ENCODE data around the gene TPCN2. TPM values are rescaled to one million over a fixed set of nuclear protein-coding genes. Genes with fewer than 3 reads are reported as not detected.

The TPCN2 gene
- total and polyA plus RNA-seq, 9 of the 15 experiments (the other 6 are each of a cell fraction or from before 2014, with no cell fraction given), result 0.66 to 10.2 (median 4.6) TPM

DNA sequence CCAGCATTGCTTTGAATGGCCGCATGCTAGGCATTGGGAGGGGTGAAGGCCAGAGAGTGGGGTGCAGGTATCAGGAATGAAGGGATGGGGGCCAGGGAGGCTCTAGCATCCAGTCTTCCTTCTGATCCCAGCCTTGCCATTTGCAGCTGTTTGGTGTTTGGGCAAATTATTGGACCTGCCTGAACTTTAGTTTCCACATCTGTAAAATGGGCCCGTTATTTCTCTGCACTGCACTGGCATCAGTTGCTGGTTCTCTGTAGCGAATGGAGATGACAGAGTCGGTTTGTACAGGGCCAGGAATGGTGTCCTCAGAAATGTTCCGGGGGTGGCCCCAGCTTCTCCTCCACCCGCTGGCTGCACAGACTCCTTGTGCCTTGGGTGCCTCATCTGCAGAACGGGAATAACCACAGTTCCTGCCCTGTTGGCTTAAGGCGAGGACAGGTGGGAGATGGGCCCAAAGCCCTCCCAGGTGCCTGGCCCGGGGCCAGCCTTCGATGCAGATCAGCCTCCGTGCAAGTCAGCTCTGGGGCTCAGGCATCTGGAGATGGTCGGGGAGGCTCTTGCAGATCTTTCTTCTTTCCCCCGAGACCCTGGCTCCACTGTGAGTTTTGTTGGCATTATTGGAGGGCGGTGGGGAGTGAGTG, 55.6 kb downstream of the TPCN2 start:
- ATAC-seq (no peak), DNase-seq (ENCODE audit: extremely low read depth in 1 of 4, low spot score in 3 of 4) (no peak), FAIRE-seq (no peak)
- no peak overlapping the region for H3K4me3 ChIP-seq
- peaks cover 9% of the 10 kb centered on the region for H4K20me1 ChIP-seq (replicated peaks; ENCODE audit: control insufficient read depth, insufficient read depth, low read length)
- peaks cover 6 to 94% of the 10 kb centered on the region in 2 experiments; a peak in 4 of 5 replicates for H3K27me3 ChIP-seq (ENCODE audit: control insufficient read depth in 2 of 2, insufficient read depth in 2 of 2, low read length in 2 of 2)
- WGBS (ENCODE audit: insufficient coverage, low coverage, missing lambda C conversion rate), result 1% methylated on average over 14 of the region's 14 CpGs
- intact Hi-C loops (cut with micrococcal nuclease) (loop anchor here (5.0 kb wide), 1 partner anchor 568 kb away; no protein-coding TSS in a partner anchor), in situ Hi-C loops (cut with MboI) (no loop called here)
- no TSS peak for BruUV-seq (replicated peaks)
- no peaks in the 10 kb centered on the region for H3K9me1 ChIP-seq (ENCODE audit: control insufficient read depth, insufficient read depth, low read length)
- no peak for TF ChIP-seq TAF9B (IDR thresholded peaks at IDR 0.05; ENCODE audit: partially characterized antibody)
- 0 out of 2 replicates have a peak, but pooled peaks have one; percentile 32 for TF ChIP-seq BCOR (IDR thresholded peaks at IDR 0.05)
- TF ChIP-seq RBM25 (IDR thresholded peaks at IDR 0.05; ENCODE audit: low read depth, low read length, severe bottlenecking), result peak; percentile 73
- 0 out of 4 replicates have a peak, but pooled peaks of 1 of the 2 experiments have one; percentile 9 for TF ChIP-seq KDM1A (IDR thresholded peaks at IDR 0.05)
- TF ChIP-seq ZNF184 (CRISPR knock-in tag; IDR thresholded peaks at IDR 0.05), result no peak
- no peak for TF ChIP-seq MXI1 (IDR thresholded peaks at IDR 0.05; ENCODE audit: low read depth, low read length)
- TF ChIP-seq THRAP3 (IDR thresholded peaks at IDR 0.05; ENCODE audit: borderline replicate concordance), result no peak
- no peak for TF ChIP-seq ZNF778 (CRISPR knock-in tag; IDR thresholded peaks at IDR 0.05)
- no peak for TF ChIP-seq PTBP1 (IDR thresholded peaks at IDR 0.05; ENCODE audit: low read depth, low read length)
- 0 out of 2 replicates have a peak, but pooled peaks have one; percentile 28 for TF ChIP-seq ADNP (tag; IDR thresholded peaks at IDR 0.05)
- TF ChIP-seq HDAC8 (tag; IDR thresholded peaks at IDR 0.05), result no peak
- H3K9ac ChIP-seq (ENCODE audit: insufficient read depth in 1 of 2, low read depth in 2 of 2, low read length in 2 of 2), result no peak overlapping the region
- no peaks in the 10 kb centered on the region for H3K36me3 ChIP-seq (ENCODE audit: control insufficient read depth, insufficient read depth, low read length)
- POLR2A ChIA-PET, result no interaction called here
- no peak overlapping the region for H3K4me2 ChIP-seq (ENCODE audit: insufficient read depth, low read length)
- CTCF ChIA-PET (ENCODE audit: low intra/inter-chr PET ratio), result no interaction called here
- no peak overlapping the region for H2AFZ ChIP-seq (ENCODE audit: low read depth, low read length)
- H3K27ac ChIP-seq (ENCODE audit: extremely low read depth, low read depth, low read length), result no peak overlapping the region
- H3K79me2 ChIP-seq (ENCODE audit: control insufficient read depth, insufficient read depth, low read length), result no peaks in the 10 kb centered on the region
- H3K4me1 ChIP-seq (replicated peaks in 1 of 2; ENCODE audit: control insufficient read depth in 2 of 2, insufficient read depth in 2 of 2, low read length in 2 of 2), result peaks cover 0 to 4% of the 10 kb centered on the region in 2 experiments; a peak in 1 of 5 replicates
- H3K9me3 ChIP-seq (replicated peaks; ENCODE audit: control insufficient read depth, insufficient read depth, low read depth, low read length), result no peaks in the 10 kb centered on the region

Data from K562 (cell line).